ENCODE measurements around the gene ACSF2.
"Not testable (repeated sequence)": the region's sequence is repeated elsewhere in the genome, so short reads cannot be mapped to it uniquely, and the experiment has no call there.

Gene ACSF2

GRCh38 chr17:50397111-50397918 lies 28.7 kb upstream of the ACSF2 start, which contains the start of gene LRRC59:
Gene LRRC59 (minus strand): TSS chr17:50397523. CDS start chr17:50397317, 206 bp downstream.
- H3K36me3 ChIP-seq (ENCODE audit: insufficient read depth, low read length), result peaks cover 28% of the 10 kb centered on the region
- peaks cover 6% of the 10 kb centered on the region; the same call in 1 of the 2 replicates for H3K4me1 ChIP-seq (ENCODE audit: insufficient read depth, low read length)
- peak within 1 kb of the TSS; percentile 85 for H3K9ac ChIP-seq (ENCODE audit: low read depth, low read length)
- H3K9me3 ChIP-seq (ENCODE audit: control insufficient read depth, insufficient read depth, low read length), result no peaks in the 10 kb centered on the region

DNA sequence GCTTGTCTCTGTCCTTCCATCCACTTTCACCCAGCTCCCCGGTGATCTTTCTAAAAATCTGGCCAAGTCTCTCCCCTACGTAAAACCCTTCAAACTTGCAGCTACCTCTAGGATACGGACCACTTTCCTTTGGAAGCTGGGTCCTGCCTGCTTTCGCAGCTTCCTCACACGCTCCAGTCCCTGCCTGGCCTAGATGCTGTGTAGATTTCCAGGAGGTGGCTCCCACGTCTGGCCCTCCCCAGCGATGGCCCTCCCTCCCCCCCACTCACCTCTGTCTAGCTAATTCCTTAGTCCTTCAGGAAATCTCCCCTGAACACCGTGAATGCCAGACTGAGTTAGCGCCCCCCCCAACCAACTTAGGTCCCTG lies 28.1 kb upstream of the ACSF2 start:
- Histone ChIP-seq H3K4me1 (ENCODE audit: insufficient read depth, low read length) (peaks cover 6% of the 10 kb centered on the region; the same call in 1 of the 2 replicates), H3K9me3 (ENCODE audit: control insufficient read depth, insufficient read depth, low read length) (no peaks in the 10 kb centered on the region), H3K9ac (ENCODE audit: low read depth, low read length) (peak overlapping the region; percentile 85), H3K36me3 (ENCODE audit: insufficient read depth, low read length) (peaks cover 22% of the 10 kb centered on the region)

GRCh38 chr17:50398672-50399071 lies 27.3 kb upstream of the ACSF2 start:
- H3K4me1 ChIP-seq (ENCODE audit: insufficient read depth, low read length); H3K9me3 ChIP-seq (ENCODE audit: control insufficient read depth, insufficient read depth, low read length); H3K9ac ChIP-seq (ENCODE audit: low read depth, low read length): not testable (repeated sequence)
- H3K36me3 ChIP-seq (ENCODE audit: insufficient read depth, low read length), result peaks cover 15% of the 10 kb centered on the region

GRCh38 chr17:50399591-50399990 lies 26.4 kb upstream of the ACSF2 start:
- H3K9ac ChIP-seq (ENCODE audit: low read depth, low read length); H3K36me3 ChIP-seq (ENCODE audit: insufficient read depth, low read length); H3K4me1 ChIP-seq (ENCODE audit: insufficient read depth, low read length); H3K9me3 ChIP-seq (ENCODE audit: control insufficient read depth, insufficient read depth, low read length): not testable (repeated sequence)

DNA sequence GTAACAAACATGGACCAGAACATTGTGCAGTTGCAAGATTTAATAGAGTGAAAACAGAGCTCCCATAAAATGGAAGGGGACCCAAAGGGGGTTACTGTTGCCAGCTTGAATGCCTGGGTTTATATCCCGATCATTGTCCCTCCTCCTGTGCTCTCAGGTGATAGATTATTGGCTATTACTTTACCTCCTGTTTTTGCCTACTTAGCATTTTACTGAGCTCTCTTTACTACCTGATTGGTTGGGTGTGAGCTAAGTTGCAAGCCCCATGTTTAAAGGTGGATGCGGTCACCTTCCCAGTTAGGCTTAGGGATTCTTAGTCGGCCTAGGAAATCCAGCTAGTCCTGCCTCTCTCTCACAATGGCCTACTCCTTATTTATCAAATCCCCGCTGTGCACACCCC lies 20.7 kb upstream of the ACSF2 start:
- H3K4me1 ChIP-seq (ENCODE audit: insufficient read depth, low read length); H3K9ac ChIP-seq (ENCODE audit: low read depth, low read length); H3K9me3 ChIP-seq (ENCODE audit: control insufficient read depth, insufficient read depth, low read length); H3K36me3 ChIP-seq (ENCODE audit: insufficient read depth, low read length): not testable (repeated sequence)

GRCh38 chr17:50406578-50406977 lies 19.4 kb upstream of the ACSF2 start:
- H3K4me1 ChIP-seq (ENCODE audit: insufficient read depth, low read length), result no peaks in the 10 kb centered on the region
- H3K9ac ChIP-seq (ENCODE audit: low read depth, low read length), result no peak overlapping the region
- no peaks in the 10 kb centered on the region for H3K9me3 ChIP-seq (ENCODE audit: control insufficient read depth, insufficient read depth, low read length)
- H3K36me3 ChIP-seq (ENCODE audit: insufficient read depth, low read length), result no peaks in the 10 kb centered on the region

- Histone ChIP-seq H3K9me3 (ENCODE audit: control insufficient read depth, insufficient read depth, low read length) (no peaks in the 10 kb centered on the region), H3K36me3 (ENCODE audit: insufficient read depth, low read length) (no peaks in the 10 kb centered on the region), H3K4me1 (ENCODE audit: insufficient read depth, low read length) (no peaks in the 10 kb centered on the region), H3K9ac (ENCODE audit: low read depth, low read length) (no peak overlapping the region)
Measured at GRCh38 chr17:50407921-50408320, 18.1 kb upstream of the ACSF2 start.

DNA sequence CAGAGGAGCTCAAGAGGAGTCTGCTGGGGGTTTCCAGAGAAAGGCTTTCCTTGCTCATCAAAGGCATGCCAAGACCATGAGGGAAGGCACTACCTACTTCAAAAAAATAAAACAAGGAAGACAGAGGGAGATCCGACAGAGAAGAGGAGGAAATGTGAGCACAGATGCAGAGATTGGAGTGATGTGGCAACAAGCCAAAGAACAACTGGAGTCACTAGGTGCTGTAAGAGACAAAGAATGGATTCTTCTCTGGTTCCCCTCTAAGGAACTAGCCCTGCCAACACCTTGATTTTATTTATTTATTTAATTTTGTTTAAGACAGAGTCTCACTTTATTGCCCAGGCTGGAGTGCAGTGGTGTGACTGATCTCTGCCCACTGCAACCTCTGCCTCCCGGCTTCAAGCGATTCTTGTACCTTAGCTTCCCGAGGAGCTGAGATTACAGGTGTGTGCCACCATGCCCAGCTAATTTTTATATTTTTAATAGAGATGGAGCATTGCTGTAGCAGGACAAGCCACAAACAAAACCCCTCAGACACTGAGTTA lies 13.8 kb upstream of the ACSF2 start:
- Histone ChIP-seq H3K9ac (ENCODE audit: low read depth, low read length) (no peak overlapping the region), H3K4me1 (ENCODE audit: insufficient read depth, low read length) (no peaks in the 10 kb centered on the region), H3K36me3 (ENCODE audit: insufficient read depth, low read length) (no peaks in the 10 kb centered on the region), H3K9me3 (ENCODE audit: control insufficient read depth, insufficient read depth, low read length) (no peaks in the 10 kb centered on the region)

GRCh38 chr17:50414808-50415207 lies 11.2 kb upstream of the ACSF2 start:
- Histone ChIP-seq H3K9ac (ENCODE audit: low read depth, low read length) (no peak overlapping the region), H3K4me1 (ENCODE audit: insufficient read depth, low read length) (no peaks in the 10 kb centered on the region), H3K36me3 (ENCODE audit: insufficient read depth, low read length) (no peaks in the 10 kb centered on the region), H3K9me3 (ENCODE audit: control insufficient read depth, insufficient read depth, low read length) (no peaks in the 10 kb centered on the region)

GRCh38 chr17:50419577-50419976 lies 6.4 kb upstream of the ACSF2 start:
- H3K36me3 ChIP-seq (ENCODE audit: insufficient read depth, low read length); H3K4me1 ChIP-seq (ENCODE audit: insufficient read depth, low read length); H3K9ac ChIP-seq (ENCODE audit: low read depth, low read length); H3K9me3 ChIP-seq (ENCODE audit: control insufficient read depth, insufficient read depth, low read length): not testable (repeated sequence)

GRCh38 chr17:50420419-50421112 lies 5.5 kb upstream of the ACSF2 start:
- Histone ChIP-seq H3K4me1 (ENCODE audit: insufficient read depth, low read length) (no peaks in the 10 kb centered on the region; the same call in 1 of the 2 replicates), H3K9ac (ENCODE audit: low read depth, low read length) (no peak overlapping the region), H3K9me3 (ENCODE audit: control insufficient read depth, insufficient read depth, low read length) (no peaks in the 10 kb centered on the region), H3K36me3 (ENCODE audit: insufficient read depth, low read length) (no peaks in the 10 kb centered on the region)

DNA sequence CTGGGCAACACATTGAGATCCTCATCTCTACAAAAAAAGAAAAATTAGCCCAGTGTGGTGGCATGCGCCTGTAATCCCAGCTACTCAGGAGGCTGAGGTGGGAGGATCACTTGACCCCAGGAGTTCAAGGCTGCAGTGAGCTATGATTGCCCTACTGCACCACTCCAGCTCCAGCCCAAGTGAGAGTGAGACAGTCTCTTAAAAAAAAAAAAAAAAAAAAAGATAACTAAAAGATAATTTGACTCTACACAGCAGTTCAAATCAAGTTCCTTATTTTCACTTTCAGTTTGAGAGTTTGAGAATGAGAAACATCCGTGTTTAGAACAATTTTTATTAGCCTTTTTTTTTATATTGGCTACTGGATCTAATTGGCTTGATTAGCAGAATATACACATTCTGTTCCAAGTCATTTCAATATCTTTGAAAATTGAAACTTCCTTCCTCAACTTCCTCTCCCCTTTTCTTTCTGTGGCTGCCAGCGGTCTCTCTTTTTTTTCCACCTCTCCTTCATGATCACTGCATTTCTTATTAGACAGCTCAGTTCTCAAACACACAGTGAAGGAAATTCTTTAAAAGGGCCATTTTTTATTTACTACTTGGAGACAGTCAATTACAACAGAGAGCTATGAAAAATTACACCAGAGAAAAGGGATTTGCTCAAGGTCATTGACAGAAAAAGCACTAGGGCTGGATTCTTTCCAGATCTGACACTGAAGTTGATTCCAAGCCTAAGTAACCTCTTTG lies 4.5 kb upstream of the ACSF2 start:
- Histone ChIP-seq H3K36me3 (ENCODE audit: insufficient read depth, low read length) (no peaks in the 10 kb centered on the region), H3K9ac (ENCODE audit: low read depth, low read length) (no peak overlapping the region), H3K4me1 (ENCODE audit: insufficient read depth, low read length) (no peaks in the 10 kb centered on the region; the same call in 1 of the 2 replicates), H3K9me3 (ENCODE audit: control insufficient read depth, insufficient read depth, low read length) (no peaks in the 10 kb centered on the region)

DNA sequence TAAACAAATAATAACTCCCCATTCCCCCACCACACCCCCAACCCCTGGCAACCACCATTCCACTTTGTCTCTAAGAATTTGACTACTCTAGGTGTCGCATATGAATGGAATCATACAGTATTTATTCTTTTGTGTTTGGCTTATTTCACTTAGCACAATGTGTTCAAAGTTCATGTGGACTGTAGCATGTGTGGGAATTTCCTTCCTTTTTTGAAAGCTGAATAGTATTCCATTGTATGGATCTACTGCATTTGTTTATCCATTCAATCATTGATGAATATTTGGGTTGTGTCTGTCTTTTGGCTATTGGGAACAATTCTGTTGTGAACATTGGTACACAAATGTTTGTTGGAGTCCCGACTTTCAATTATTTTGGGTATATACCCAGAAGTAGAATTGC lies 3.3 kb upstream of the ACSF2 start:
- no peaks in the 10 kb centered on the region for H3K9me3 ChIP-seq (ENCODE audit: control insufficient read depth, insufficient read depth, low read length)
- H3K4me1 ChIP-seq (ENCODE audit: insufficient read depth, low read length), result peaks cover 6% of the 10 kb centered on the region; the same call in 1 of the 2 replicates
- H3K9ac ChIP-seq (ENCODE audit: low read depth, low read length), result no peak overlapping the region
- H3K36me3 ChIP-seq (ENCODE audit: insufficient read depth, low read length), result no peaks in the 10 kb centered on the region

- H3K4me1 ChIP-seq (ENCODE audit: insufficient read depth, low read length), result peaks cover 7% of the 10 kb centered on the region; the same call in 1 of the 2 replicates
- no peaks in the 10 kb centered on the region for H3K9me3 ChIP-seq (ENCODE audit: control insufficient read depth, insufficient read depth, low read length)
- no peaks in the 10 kb centered on the region for H3K36me3 ChIP-seq (ENCODE audit: insufficient read depth, low read length)
- no peak overlapping the region for H3K9ac ChIP-seq (ENCODE audit: low read depth, low read length)
Measured at GRCh38 chr17:50423553-50424159, 2.4 kb upstream of the ACSF2 start.
